NCI-H2196 treated with DMSO at 0.1 percent for 48 hours (cell line): ENCODE results near the gene EHMT2.
"Not testable (repeated sequence)": the region's sequence is repeated elsewhere in the genome, so short reads cannot be mapped to it uniquely, and the experiment has no call there.

ENCODE experiments used
- DNase-seq: peaks from one replicate; lab custom pipeline; 2025; ENCODE audit not compliant: unreplicated experiment; lab: John Stamatoyannopoulos, UW

EHMT2 gene

DNA sequence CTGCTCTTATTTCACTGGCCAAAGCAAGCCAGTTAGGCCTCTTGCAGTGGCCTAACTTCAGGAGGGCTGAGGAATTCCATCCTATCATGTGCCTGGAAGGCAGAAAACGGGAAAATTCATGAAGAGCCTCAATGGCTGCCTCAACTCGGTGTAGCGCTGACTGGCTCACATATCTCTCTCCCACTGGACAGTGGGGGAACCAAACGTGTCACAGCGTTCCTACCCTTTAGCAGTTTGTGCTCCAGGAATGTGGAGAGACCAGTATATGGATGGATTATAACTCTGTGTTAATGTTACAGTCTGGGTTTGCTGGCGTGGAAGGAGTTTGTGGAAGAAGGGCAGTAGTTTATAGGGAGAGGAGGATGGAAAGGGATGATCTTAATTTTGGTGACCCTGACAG lies 18.3 kb upstream of the EHMT2 start:
- no peak for DNase-seq

DNA sequence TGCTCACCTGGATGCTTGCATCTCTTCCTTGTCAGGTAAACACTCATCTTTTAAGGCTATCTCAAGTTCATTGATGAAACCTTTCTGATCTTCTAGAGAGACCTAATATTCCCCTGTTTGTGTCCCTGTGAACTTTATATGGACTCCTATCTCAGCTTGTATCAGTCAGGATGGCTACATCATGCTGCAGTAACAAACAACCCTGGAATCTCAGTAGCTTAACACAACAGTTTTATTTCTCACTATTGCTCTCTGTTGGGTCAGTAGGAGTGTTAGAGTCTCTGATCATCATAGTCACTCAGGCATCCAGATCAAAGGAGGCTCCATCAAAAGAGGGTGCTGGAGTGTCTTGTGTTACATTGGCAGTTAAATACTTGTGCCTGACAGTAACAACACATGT lies 17.9 kb upstream of the EHMT2 start:
- DNase-seq, result no peak

- DNase-seq, result no peak
Measured at GRCh38 chr6:31911826-31912585, 14.5 kb upstream of the EHMT2 start.

DNA sequence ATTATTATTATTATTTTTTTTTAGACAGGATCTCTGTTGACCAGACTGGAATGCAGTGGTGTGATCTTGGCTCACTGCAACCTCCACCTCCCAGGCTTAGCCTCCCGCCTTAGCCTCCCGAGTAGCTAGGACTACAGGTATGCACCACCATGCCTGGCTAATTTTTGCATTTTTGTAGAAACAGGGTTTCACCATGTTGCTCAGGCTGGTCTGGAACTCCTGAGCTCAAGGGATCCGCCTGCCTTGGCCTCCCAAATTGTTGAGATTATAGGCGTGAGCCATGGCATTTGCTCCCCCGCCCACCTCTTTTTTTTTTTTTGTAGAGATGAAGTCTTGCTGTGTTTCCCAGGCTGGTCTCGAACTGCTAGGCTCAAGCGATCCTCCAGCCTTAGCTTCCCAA lies 11.8 kb upstream of the EHMT2 start:
- not testable (repeated sequence) for DNase-seq

- no peak for DNase-seq
Measured at GRCh38 chr6:31908791-31909190, 11.3 kb upstream of the EHMT2 start.

DNA sequence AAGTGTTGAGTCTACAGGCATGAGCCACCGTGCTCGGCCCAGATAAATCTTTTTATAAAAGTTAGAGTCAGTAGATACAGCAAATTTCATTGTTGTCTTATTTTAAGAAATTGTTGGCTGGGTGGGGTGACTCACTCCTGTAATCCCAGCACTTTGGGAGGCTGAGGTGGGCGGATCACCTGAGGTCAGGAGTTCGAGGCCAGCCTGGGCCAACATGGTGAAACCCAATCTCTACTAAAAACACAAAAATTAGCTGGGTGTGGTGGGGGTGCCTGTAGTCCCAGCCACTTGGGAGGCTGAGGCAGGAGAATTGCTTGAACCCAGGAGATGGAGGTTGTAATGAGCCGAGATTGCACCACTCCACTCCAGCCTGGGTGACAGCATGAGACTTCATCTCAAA lies 10.8 kb upstream of the EHMT2 start:
- DNase-seq, result not testable (repeated sequence)

GRCh38 chr6:31907158-31907813 lies 9.8 kb upstream of the EHMT2 start:
- no peak for DNase-seq

GRCh38 chr6:31906727-31907126 lies 9.2 kb upstream of the EHMT2 start:
- not testable (repeated sequence) for DNase-seq

DNA sequence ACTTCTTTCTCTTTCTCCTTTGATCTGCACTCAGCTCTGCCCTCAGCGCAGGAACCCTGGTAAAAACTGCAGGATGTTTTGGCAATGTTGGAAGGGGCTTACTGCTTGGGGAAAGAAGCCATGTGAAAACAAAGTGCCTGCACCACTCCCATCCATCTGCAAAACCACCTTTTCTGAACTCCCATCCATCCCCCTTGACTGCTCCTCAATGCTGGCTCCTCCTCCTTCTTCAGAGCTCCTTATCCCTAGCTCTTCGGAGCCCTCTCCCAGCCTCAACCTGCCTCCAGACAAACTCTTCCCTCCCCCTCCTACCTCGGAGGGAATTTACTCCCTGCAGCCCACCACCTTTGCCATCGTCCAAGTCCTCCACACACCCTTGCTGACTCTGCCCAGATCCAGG lies 8.6 kb upstream of the EHMT2 start:
- no peak for DNase-seq

DNA sequence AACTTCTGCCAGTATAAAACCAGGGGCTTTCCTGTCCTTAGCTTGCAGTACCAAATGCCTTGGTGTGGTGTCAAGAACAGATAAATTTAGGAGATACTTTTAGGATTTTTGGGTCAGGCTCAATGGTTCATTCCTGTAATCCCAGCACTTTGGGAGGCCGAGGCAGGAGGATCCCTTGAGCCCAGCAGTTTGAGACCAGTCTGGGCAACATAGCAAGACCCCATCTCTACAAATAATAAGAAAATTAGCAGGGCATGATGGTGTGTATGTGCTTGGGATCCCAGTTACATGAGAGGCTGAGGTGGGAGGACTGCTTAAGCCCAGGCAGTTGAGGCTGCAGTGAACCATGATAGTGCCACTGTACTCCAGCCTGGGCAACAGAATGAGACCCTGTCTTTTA lies 7.5 kb upstream of the EHMT2 start:
- no peak for DNase-seq

GRCh38 chr6:31903957-31904356 lies 6.5 kb upstream of the EHMT2 start:
- no peak for DNase-seq

- peak; percentile 91 for DNase-seq
Measured at GRCh38 chr6:31901953-31902643, 4.6 kb upstream of the EHMT2 start, which contains the start of gene ZBTB12. TSS of gene ZBTB12 (minus strand) at chr6:31902086. CDS start at chr6:31901305, 781 bp downstream.

- DNase-seq, result peak; percentile 21
Measured at GRCh38 chr6:31901415-31901952, 4.0 kb upstream of the EHMT2 start.

DNA sequence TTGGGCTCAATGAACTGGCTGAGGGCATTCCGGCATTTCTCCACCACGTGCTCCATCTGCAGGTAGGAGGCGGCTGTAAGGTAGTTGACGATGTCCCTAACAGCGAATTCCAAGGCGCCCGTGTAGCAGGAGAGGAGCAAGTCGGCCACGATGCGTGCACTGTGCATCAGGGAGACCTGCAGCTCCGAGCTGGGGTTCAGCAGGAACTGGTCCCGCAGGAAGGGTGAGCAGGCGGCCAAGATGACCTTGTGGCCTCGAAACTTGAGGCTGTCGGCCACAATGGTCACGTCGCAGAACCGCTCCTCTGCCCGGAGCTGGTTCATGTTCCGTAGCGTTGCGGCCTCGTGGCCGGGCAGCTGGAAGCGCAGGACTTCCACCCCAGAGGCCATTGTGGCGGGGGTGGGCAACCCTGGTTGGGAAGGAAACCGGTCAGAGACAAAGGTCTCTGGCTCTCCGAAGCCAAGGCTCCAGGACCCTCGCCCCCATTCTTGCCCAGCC lies 3.5 kb upstream of the EHMT2 start:
- no peak for DNase-seq

GRCh38 chr6:31899882-31900722 lies 2.6 kb upstream of the EHMT2 start:
- no peak for DNase-seq

- no peak for DNase-seq
Measured at GRCh38 chr6:31899215-31899614, 1.7 kb upstream of the EHMT2 start.

DNA sequence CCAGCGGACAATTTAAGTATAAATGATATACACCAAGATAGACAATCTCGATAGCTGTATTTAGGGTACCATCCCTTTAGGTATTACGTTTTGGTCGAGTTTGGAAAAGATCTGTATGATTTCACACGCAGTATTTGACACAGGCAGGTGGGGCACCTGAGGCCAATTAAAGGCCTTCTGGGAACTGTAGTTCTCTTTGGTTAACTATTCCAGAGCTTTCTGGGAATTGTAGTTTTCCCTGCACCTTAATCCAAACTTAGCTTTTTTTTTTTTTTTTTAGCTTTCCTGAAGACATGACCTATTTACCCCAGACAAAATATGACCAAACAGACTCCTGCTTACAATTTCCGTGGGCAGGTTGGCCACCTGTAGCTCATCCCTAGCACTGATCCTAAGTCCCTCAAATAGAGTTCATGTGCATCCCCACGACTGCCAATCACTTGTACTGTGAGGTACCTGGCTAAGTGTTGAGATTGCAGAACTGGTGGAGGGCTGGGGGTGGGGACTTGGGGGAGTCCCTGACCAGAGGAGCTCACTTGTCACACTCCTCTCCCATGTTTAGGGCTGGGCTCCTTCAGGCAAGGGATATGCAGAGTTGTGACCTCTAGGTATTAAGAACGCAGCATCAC lies 999 bp upstream of the EHMT2 start:
- peak; percentile 39 for DNase-seq

DNA sequence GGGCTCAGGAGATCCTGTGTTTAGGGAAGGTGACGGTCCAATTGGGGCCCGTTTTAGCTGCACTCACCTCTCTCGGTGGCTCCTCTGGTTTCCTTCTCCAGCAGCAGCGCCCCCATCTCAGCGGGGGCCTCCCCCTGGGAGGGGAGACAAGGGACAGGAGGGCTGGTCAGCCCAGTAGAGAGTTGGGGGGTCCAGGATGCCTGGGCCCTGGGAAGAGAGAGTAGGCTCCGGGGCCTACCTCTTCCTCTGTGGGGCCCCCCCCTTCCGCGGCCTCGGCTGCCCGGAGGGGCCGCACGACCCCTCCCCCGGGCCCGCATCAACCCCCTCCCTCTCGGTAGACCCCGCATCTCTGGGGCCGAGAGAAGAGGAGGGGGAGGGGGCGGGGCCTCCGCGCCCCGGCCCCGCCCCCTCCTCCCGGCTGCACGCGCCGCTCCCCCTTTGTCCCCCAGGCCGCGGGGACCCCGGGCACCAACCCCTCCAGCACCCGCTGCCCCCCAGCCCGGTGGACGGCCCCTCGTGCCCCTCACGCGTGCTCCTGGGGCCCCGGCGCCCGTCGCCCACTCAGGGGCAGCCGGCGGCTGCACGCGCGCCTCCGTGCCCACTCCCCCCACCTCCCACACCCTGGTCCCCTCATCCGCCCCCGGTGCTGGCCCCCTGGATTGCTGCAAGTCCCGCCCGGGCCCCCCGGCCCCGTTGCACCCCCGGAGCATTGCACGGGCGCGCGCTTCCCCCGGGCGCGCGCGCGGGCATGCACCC lies 464 bp downstream of the EHMT2 start:
- DNase-seq, result no peak

DNA sequence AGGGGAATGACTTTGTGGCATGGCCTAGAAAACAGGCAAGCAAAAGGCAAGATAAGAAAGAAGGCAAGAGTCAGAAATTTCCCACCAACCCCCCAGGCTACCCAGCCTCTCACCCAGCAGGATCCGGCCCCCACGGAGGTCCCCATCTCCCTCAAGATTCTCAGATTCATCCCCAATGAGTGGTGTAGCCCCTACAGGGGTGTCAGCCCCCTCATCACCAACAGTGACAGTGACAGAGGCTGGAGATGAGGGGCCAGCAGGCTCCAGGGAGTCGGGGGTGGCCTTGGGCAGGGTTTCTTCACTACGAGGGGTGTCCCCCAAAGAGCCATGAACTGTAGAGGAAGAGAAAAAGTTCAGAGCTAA lies 1.0 kb downstream of the EHMT2 start:
- no peak for DNase-seq

DNA sequence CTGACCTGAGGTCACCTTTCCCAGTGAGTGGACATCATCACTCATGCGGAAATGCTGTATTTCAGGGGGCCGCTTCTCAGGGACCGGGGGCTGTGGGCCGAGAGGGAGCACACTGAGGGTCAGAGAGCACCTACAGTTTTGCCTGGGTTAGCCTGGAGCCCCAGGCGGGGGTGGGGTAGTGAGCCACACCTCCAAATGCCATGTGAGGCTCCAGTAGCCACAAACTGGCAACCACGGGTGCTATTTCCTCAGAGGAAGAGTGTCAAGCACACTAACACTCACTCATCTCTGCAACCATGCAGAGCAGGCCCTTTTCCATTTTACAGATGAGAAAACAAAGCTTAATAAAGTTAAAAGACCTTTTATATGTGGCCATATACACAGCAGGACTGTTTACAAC lies 4.7 kb downstream of the EHMT2 start:
- DNase-seq, result no peak
